NCI-H748 (cell line): ENCODE measurements around the gene TRPV6.

ENCODE experiments used
- DNase-seq: peaks from one replicate; lab custom pipeline; 2025; ENCODE audit not compliant: unreplicated experiment; lab: John Stamatoyannopoulos, UW

Gene TRPV6

DNA sequence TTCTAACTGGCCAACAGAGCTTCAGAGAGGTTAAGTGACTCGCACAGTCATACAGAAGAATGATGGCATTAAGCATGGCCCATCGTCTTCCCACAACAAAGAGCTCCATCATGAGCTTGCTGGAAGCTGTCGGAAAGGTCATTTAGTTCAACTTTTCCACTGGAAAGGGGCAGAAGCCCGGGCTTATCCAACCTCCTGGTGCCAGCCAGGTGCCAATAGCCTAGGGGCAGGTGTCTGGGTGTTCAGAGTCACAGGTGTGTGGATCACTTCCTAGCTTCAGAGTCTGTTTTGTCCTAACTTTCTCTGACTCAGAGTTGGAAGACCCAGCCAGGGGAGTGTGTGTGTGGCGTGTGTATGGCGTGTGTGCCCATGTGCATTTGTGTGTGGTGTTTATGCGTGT lies 1.3 kb upstream of the TRPV6 start:
- no peak for DNase-seq

DNA sequence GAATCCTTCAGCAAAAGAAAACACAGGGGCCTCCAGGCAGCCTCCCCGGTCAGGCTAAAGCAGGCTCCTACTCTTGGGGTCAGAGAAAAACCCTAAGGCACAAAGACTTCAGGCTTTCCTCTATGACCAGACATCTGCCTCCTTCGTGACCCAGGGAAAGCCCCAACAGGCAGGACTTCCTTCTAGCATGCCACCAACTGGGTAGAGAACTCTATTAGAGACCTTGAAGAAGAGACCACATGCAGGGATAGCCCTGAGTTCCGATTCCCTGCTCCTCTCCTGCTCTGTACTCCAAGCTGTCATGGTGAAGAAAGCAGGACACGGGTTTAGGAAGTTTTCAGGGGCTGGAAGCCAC lies 1.3 kb downstream of the TRPV6 start:
- DNase-seq = no peak

DNA sequence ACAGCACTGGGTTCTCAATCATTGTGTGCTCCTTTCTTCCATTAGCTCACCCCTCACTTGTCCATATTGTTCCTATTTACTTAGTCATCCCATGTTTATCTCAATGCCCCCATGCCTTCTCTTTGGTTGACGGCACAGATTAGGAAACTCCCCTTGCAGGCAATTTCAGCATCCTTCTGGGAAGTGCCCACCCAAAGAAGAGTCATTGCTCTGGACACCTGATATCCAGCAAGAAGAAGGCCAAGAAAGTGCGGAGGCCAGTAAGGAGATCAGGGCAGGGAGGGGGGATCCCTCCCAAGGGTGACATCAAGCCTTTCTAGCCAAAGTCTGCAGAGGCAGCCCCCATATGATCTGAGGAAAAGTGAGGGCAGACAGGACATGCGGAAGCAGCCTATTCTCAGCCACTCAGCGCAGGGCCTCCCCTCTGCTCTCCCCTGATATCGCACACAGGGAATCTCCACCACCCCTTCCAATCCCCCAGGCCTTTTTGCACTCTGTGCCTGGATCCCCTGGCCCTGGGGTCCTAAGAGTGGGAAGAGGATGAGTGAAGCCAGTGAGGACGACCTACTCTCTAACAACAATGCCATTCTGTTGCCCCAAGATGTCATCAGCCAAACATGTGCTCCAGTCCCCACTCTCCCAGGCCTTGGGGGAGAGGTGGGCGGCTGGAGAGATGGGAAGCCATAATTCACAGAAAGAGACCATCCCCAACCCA lies 1.8 kb downstream of the TRPV6 start:
- no peak for DNase-seq

GRCh38 chr7:142883145-142883544 lies 2.4 kb downstream of the TRPV6 start:
- DNase-seq = no peak

DNA sequence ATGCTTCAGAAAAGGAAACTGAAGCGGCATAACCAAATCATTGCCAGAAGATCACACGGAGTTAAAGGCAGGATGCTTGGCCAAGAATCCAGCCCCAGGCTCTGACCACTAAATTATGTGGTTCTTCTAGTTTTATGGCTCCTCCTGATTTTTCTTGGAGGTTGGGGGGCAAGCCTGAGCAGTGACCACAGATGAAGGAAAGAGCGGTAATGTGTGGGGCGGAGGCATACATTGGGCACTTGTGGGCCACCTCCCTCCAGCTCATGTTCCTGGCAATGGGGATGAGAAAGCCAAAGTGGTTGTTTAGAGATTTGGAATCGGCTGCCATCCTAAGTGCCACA lies 3.2 kb downstream of the TRPV6 start:
- DNase-seq = no peak

GRCh38 chr7:142881586-142882337 lies 3.8 kb downstream of the TRPV6 start:
- DNase-seq = no peak

GRCh38 chr7:142880876-142881505 lies 4.6 kb downstream of the TRPV6 start:
- DNase-seq = peak; percentile 39

DNA sequence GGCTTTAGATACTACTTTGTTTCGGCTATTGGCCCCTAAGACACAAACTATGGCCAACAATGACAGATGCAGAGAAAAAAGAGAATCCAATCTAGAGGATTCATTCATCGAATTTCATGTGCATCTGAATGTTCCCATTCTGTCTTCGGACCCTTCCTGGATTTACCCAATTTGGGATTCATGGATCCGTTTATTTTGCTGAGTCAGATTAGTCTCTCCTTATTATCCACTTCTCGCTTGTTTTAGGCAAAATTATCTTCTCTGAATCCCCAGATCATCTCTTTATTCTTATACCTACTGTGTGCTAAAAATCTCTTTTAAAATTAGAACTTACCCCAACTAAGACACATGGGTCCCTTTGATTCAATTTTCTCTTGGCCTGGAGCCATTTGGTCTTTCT lies 6.5 kb downstream of the TRPV6 start:
- DNase-seq = no peak

GRCh38 chr7:142878315-142878714 lies 7.2 kb downstream of the TRPV6 start:
- DNase-seq = no peak

GRCh38 chr7:142876991-142877910 lies 8.3 kb downstream of the TRPV6 start:
- no peak for DNase-seq

DNA sequence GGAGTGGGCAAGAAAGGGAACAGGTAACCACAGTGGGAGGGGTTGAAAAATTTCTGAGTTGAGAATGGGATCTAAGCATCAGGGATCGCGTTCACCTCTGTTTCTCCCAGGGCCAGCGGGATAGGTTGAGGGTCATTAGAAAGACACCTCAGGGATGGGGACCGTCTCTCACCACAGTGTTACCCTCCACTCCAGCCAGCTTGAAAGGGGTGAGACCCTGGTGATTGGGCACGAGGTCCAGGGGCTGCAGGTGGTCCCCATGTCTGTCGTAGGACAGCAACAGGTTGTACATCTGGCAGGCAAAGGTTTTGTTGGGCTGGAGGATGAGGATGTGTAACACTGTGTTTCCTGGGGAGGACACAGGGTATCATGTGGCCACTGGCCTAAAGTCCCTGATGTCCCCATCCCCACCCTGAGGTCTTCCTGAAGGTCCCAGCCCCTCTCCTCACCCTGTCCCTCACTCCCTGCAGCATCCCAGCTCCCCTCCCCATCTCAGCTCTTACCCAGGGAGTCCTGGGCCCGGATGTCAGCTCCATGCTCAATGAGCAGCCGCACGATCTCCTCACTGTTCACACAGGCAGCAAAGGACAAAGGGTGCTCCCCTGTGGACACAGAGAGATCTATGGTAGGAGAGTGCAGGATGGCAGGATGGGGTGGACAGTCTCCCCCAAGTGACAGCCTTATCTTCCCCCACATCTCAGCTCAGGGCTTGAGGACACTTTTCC lies 9.1 kb downstream of the TRPV6 start:
- DNase-seq = no peak

DNA sequence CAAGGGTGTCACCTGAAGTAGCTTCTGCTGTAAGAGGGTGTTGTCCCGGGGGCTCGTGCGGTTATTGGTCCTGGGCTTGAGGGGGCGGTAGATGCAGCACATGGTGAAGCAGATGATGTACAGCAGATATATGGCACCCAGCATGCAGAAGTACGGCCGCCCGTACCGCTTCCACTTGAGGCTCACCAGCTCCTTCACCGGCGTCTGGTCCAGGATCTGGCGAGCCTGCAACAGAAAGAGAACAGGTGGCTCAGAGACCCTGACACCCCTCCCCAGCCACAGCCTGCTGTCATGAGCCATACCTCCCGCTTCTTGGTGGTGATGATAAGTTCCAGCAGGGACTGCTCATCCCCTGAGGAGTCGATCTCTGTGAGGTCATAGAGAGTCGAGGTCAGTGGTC lies 10.1 kb downstream of the TRPV6 start:
- no peak for DNase-seq

DNA sequence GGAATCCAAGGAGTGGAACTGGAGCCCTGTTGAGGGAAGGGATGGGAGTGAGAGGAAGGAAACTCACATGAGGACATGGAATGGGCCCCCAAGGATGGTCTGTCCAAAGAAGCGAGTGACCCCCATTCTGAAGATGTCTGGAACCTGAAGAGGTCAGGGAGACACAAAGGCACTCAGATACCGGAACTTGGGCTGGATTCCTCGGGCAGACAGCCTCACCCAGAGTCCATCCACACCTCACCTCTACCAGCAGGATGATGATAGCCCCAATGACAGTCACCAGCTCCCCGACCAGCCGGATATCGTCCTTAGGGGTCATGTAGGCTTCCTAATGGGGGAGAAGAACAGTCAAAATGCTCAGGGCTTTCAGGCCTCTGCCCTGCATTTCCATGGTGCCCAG lies 10.7 kb downstream of the TRPV6 start:
- DNase-seq = no peak

GRCh38 chr7:142874409-142874808 lies 11.1 kb downstream of the TRPV6 start:
- DNase-seq = no peak

- no peak for DNase-seq
Measured at GRCh38 chr7:142873871-142874270, 11.7 kb downstream of the TRPV6 start.

DNA sequence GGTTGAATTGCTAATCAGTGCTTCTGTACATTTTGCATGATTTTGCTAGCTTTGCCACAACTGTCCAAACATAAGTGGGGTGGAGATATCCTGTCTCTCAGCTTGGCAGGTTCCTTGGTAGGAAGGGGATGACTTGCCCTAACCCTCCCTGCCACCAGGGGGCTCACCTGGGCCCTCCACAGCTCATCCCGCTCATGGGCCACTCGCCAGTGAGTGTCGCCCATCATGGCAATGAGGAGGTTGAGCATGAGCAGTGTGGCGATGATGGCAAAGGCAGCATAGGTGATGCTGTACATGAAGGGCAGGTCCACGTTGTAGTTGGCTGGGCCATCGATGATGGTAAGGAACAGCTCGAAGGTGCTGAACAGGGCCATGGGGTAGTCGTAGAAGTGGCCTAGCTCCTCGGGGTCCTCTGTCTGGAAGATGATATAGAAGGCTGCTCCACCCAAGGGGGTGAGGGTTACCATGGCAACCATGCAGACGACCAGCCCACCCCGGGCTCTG lies 12.2 kb downstream of the TRPV6 start:
- DNase-seq = peak; percentile 54

- DNase-seq = no peak
Measured at GRCh38 chr7:142872106-142872675, 13.4 kb downstream of the TRPV6 start.

GRCh38 chr7:142871260-142872105 lies 14.1 kb downstream of the TRPV6 start:
- no peak for DNase-seq

GRCh38 chr7:142870566-142871259 lies 14.8 kb downstream of the TRPV6 start:
- no peak for DNase-seq
